Duodenal mucosa (tissue), 2 donors: ENCODE data around the gene ATOSA.

Source experiments
- H3K27ac ChIP-seq: one replicate; pipeline ENCODE4 v1.7.0; 2013; ENCODE audit warnings: low read depth, low read length
- H3K27me3 ChIP-seq, 2 donors: one replicate each; pipeline ENCODE4 v1.7.0; 2013; ENCODE audit warnings: low read length in 2 of 2, control low read depth in 1 of 2; ENCODE audit not compliant: insufficient read depth in 2 of 2, control insufficient read depth in 1 of 2
- H3K36me3 ChIP-seq, 2 donors: one replicate each; pipeline ENCODE4 v1.7.0; 2013; ENCODE audit warnings: low read length in 2 of 2, control low read depth in 1 of 2; ENCODE audit not compliant: insufficient read depth in 2 of 2, control insufficient read depth in 1 of 2
- H3K4me1 ChIP-seq, 2 donors: one replicate each; pipeline ENCODE4 v1.7.0; 2013; ENCODE audit warnings: low read length in 2 of 2, control low read depth in 1 of 2; ENCODE audit not compliant: insufficient read depth in 2 of 2, control insufficient read depth in 1 of 2
- H3K4me3 ChIP-seq, 2 donors: one replicate each; pipeline ENCODE4 v1.7.0; 2013; ENCODE audit warnings: low read length in 2 of 2, low read depth in 1 of 2
- H3K9ac ChIP-seq, 2 donors: one replicate each; pipeline ENCODE4 v1.7.0; 2013; ENCODE audit warnings: low read length in 2 of 2, low read depth in 1 of 2
- H3K9me3 ChIP-seq, 2 donors: one replicate each; pipeline ENCODE4 v1.7.0; 2013; ENCODE audit warnings: low read length in 2 of 2, control low read depth in 1 of 2; ENCODE audit not compliant: control insufficient read depth in 1 of 2

Gene ATOSA

DNA sequence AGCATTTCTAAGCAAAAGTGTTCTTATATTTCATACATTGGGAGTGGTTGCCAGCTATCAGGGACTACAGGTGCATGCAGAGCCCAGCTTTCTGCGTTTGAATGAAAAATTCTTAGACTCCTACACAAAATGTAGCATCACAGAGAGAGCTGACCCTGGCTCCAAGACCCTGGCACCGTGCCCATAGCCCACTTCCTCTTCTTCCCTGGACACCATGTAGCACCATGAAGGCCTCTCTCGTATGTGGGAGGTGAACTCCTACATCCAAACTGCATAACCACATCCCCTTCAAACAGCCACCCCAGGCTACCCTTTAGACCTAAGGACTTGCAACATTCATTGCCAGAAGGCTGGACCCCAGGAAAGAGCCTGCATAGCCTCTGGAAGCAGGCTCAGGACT lies 35.8 kb upstream of the ATOSA start:
- Histone ChIP-seq H3K9me3 (no peaks in the 10 kb centered on the region), H3K27me3 (no peaks in the 10 kb centered on the region), H3K4me1 (no peaks in the 10 kb centered on the region), H3K4me3 (no peak overlapping the region), H3K36me3 (no peaks in the 10 kb centered on the region), H3K9ac (no peak overlapping the region), H3K27ac (no peak overlapping the region)

DNA sequence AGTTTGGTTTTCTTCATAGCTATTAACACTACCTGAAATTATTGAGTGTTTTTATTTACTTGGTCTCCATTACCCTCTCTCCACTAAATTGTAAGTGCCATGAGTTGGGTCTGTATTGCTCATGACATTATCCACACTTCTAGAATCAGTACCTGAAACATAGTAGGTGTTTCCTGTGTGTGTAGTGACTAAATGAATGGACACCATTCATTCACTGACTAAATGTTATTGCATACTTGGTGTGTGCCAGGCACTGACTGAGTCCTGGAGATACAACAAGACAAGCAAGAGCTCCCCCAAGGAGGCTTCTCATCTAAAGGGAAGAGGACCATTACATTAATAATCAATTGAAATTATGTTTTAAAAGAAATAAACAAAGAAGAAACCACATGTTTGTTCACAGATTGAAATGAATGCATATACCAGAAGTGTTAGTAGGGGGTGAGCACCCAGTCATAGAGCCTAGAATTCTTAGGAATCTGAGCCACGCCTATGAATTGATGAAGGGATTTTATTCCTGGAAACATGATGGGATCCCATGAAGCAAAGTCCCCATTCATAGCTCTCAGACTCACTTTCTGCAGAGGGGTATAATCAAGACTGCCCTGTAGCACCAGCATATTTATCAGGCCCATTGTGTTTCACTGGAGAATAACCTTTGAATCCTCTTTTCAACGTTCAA lies 31.7 kb upstream of the ATOSA start:
- no peak overlapping the region for H3K4me3 ChIP-seq
- H3K9ac ChIP-seq: no peak overlapping the region
- no peak overlapping the region for H3K27ac ChIP-seq
- H3K4me1 ChIP-seq: peaks cover 11% of the 10 kb centered on the region in 2 donors
- H3K27me3 ChIP-seq: no peaks in the 10 kb centered on the region
- H3K9me3 ChIP-seq: no peaks in the 10 kb centered on the region
- H3K36me3 ChIP-seq: no peaks in the 10 kb centered on the region

DNA sequence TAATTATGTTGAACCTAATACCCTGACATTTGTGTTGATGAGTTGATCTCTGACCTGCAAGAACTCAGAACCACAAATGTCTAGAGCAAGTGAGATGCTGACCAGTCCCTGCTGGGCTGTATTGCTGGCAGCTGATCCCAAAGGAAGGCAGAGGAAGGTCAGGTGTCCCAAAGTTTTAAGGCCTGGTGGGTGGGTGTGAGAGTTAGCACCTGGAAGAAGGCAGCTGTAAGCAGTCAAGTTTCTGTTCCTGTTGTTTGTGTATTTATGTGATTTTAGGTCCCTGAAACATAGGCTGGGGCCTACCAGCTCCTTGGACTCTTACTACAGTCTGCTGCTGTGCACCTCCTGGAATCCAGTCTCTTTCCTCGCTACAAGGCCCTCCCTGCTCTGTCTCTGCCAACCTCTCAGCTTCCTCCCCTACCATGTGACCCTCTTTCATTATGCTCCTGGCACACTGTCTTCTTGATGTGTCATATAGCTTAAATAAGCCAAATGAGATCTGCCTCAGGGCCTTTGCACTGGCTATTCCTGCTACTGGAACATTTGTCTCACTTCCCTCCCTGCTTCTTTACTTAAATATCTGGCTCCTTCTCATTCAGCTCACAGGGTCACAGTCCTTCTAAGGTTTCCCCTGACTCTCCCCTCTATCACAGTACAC lies 31.0 kb upstream of the ATOSA start:
- Histone ChIP-seq H3K9me3 (no peaks in the 10 kb centered on the region), H3K4me3 (no peak overlapping the region), H3K27me3 (no peaks in the 10 kb centered on the region), H3K4me1 (peaks cover 11% of the 10 kb centered on the region in 2 donors), H3K27ac (no peak overlapping the region), H3K9ac (no peak overlapping the region), H3K36me3 (no peaks in the 10 kb centered on the region)

- Histone ChIP-seq H3K36me3 (no peaks in the 10 kb centered on the region), H3K9ac (peak overlapping the region in 1 of 2 donors; percentile 59), H3K4me1 (peaks cover 11% of the 10 kb centered on the region in 2 donors), H3K27me3 (no peaks in the 10 kb centered on the region), H3K9me3 (no peaks in the 10 kb centered on the region), H3K4me3 (peak overlapping the region; percentile 70 to 74), H3K27ac (no peak overlapping the region)
These were observed 30.2 kb upstream of the ATOSA start for GRCh38 chr15:52709187-52709981.

GRCh38 chr15:52706091-52706490 lies 26.9 kb upstream of the ATOSA start:
- H3K9ac ChIP-seq: no peak overlapping the region
- no peaks in the 10 kb centered on the region for H3K9me3 ChIP-seq
- peaks cover 11% of the 10 kb centered on the region in 2 donors for H3K4me1 ChIP-seq
- no peak overlapping the region for H3K4me3 ChIP-seq
- no peaks in the 10 kb centered on the region for H3K36me3 ChIP-seq
- no peaks in the 10 kb centered on the region for H3K27me3 ChIP-seq
- H3K27ac ChIP-seq: no peak overlapping the region

DNA sequence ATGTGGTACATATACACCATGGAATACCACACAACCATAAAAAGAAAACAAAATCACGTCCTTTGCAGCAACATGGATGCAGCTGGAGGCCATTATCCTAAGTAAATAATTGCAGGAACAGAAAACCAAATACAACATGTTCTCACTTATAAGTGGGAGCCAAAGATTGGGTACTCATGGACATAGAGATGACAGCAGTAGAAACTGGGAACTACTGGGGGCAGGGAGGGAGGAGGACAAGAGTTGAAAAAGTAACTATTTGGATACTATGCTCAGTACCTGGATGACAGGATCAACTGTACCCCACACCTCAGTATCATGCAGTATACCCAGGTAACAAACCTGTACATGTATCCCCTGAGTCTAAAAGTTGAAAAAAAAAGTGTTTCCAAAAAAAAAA lies 23.2 kb upstream of the ATOSA start:
- Histone ChIP-seq H3K27ac (no peak overlapping the region), H3K27me3 (no peaks in the 10 kb centered on the region), H3K4me3 (no peak overlapping the region), H3K36me3 (no peaks in the 10 kb centered on the region), H3K9me3 (no peaks in the 10 kb centered on the region), H3K4me1 (no peaks in the 10 kb centered on the region), H3K9ac (no peak overlapping the region)

DNA sequence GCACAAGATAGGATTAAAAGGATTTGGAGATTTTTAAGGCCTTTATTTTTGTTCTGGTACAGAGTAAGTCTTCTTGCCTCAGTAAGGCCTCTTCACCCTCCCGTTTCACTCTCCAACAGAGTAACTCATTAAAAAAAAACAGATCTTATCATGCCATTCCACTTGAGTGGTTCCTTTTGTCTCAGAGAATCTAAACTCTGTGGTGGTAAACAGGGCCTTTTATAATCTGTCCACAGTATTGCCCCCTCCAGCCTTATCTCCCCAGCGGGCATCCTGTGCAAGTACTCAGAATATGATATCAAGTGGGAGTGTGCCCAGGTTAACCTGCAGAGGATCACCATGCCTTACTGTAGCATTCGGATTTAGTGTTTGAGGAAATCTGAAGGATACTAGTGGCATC lies 20.3 kb upstream of the ATOSA start:
- Histone ChIP-seq H3K36me3 (no peaks in the 10 kb centered on the region), H3K27ac (no peak overlapping the region), H3K27me3 (no peaks in the 10 kb centered on the region), H3K4me3 (no peak overlapping the region), H3K9me3 (no peaks in the 10 kb centered on the region), H3K9ac (no peak overlapping the region), H3K4me1 (no peaks in the 10 kb centered on the region)

DNA sequence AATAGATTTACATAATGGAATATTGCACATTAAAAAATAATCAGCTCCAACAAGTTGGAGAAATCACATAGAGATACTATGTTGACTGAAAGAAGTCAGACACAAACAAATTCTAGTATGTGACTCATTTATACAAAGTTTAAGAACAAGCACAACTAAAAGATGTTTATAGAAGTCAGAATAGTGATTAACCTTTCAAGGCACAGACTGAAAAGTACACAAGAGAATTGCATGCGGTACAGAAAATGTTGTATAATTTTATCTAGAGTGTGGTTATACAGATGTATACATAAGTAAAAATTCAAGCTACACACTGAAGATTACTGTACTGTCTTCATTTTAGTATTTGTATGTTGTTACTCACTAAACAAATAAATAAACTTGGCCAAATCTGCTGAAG lies 19.3 kb upstream of the ATOSA start:
- Histone ChIP-seq H3K27ac (no peak overlapping the region), H3K27me3 (no peaks in the 10 kb centered on the region), H3K9me3 (no peaks in the 10 kb centered on the region), H3K4me1 (no peaks in the 10 kb centered on the region), H3K4me3 (no peak overlapping the region), H3K36me3 (no peaks in the 10 kb centered on the region), H3K9ac (no peak overlapping the region)

DNA sequence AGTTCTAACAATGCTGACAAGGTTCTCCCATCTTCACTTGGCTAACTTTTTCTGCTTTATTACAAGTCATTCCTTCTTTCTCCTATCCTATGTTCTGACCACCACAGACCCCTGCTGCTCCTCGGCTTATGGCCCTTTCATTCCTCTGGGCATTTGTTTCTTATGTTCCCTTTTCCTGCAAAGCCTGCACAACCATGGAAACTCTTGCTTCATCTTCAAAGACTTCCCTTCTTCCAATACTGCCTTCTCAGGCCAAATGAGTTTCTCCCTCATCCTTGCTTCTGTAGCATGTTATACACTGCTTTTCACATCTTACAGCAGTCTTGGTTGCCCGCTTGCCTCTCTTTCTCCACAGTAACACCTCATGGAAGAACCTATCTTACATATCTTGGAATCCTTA lies 17.9 kb upstream of the ATOSA start:
- no peaks in the 10 kb centered on the region for H3K36me3 ChIP-seq
- H3K9ac ChIP-seq: no peak overlapping the region
- H3K4me3 ChIP-seq: no peak overlapping the region
- no peaks in the 10 kb centered on the region for H3K9me3 ChIP-seq
- no peaks in the 10 kb centered on the region for H3K27me3 ChIP-seq
- no peaks in the 10 kb centered on the region for H3K4me1 ChIP-seq
- H3K27ac ChIP-seq: no peak overlapping the region

DNA sequence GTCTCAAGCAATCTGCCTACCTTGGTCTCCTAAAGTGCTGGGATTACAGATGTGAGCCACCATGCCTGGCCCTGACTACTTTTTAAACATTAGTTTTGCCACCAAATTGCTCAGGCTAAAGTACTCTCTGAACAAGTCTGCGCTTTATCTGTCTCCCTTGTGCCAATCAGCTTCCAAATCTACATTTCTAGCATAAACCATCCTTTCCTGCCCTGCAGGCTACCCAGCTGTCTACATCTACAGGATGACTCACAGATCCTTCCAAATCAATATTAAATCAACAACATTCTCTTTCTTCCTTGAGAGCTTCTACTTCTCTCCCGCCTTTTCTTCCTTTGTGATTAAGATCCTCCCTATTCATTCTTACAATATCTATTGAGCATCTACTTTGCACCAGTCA lies 16.0 kb upstream of the ATOSA start:
- Histone ChIP-seq H3K4me1 (no peaks in the 10 kb centered on the region), H3K4me3 (no peak overlapping the region), H3K36me3 (no peaks in the 10 kb centered on the region), H3K9ac (no peak overlapping the region), H3K9me3 (no peaks in the 10 kb centered on the region), H3K27me3 (no peaks in the 10 kb centered on the region), H3K27ac (no peak overlapping the region)
